ENCODE measurements around the gene GLYATL1B. TPM values are rescaled to one million over a fixed set of nuclear protein-coding genes. Genes with fewer than 3 reads are reported as not detected.

GLYATL1B gene
- total RNA-seq, result not detected in 2 replicates

DNA sequence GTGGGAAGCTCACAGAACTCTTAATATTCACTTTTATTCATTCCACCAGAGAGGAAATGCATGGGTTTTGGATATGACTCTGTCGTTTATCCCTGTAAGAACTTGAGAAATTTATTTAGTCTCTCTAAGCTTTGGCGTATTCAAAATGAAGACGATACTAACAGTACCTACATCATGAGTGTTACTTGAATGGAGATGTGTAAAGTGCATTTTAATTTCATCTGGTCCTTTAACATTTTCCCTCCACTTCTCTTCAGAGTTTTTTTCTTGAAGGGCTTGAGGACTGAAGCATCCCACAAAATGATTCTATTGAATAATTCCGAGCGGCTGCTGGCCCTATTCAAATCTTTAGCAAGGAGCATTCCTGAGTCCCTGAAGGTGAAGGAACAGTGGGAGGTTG, at the start of gene GLYATL1B:
GLYATL1B (plus strand) TSS at position 301 of the 400 bp plus-strand sequence; CDS start at position 301, 0 bp downstream.

DNA sequence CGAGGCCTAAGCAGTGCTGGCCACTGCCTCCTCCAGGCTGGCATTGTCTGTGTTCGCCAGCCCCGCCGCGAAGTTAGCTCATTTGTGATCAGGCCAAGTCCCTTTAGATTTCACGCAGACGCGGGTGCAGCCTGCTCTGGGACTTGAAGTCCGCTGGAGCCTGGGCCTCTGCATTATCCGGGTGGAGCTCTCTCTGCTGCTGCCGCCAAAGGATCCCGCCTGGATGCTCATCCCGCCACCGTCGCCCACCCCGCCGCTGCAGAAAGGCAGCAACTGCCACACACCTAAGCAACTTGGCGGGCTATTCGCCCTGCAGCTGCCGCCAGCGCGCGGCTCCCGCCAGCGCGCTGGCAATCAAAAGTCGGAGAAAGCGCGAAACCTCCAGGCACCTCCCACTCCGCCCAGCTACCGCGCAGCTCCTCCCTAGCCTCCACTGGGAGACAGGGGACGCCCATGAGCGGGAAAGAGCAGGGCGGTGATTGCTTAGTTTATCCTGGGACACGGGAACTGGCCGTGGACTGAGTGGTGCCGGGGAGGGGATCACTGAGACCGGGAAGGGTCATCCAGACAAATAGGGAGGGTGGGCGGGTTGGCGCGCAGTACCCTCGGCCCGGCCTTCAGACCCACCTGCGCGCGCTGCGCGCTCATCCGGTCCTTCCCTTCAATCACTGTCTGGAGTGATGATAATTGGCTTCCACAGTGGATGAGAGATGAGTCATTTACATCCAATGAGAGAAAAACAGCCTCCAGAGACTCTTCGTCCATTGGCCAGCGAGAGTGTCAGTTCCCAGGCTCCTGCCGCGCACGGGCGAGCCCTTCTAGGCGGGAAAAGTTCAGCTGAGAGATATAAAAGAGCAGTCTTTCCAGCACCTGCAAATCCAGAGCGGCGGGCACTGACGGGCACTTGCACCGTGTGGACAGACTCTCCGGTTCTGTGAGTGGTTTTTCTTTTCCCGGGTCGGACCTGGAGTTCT, 20.5 kb downstream of the GLYATL1B start, which contains the start of gene FAM111B:
FAM111B (plus strand) TSS at position 875 of the 974 bp plus-strand sequence. CDS start 2,389 bp downstream, outside the sequence.

DNA sequence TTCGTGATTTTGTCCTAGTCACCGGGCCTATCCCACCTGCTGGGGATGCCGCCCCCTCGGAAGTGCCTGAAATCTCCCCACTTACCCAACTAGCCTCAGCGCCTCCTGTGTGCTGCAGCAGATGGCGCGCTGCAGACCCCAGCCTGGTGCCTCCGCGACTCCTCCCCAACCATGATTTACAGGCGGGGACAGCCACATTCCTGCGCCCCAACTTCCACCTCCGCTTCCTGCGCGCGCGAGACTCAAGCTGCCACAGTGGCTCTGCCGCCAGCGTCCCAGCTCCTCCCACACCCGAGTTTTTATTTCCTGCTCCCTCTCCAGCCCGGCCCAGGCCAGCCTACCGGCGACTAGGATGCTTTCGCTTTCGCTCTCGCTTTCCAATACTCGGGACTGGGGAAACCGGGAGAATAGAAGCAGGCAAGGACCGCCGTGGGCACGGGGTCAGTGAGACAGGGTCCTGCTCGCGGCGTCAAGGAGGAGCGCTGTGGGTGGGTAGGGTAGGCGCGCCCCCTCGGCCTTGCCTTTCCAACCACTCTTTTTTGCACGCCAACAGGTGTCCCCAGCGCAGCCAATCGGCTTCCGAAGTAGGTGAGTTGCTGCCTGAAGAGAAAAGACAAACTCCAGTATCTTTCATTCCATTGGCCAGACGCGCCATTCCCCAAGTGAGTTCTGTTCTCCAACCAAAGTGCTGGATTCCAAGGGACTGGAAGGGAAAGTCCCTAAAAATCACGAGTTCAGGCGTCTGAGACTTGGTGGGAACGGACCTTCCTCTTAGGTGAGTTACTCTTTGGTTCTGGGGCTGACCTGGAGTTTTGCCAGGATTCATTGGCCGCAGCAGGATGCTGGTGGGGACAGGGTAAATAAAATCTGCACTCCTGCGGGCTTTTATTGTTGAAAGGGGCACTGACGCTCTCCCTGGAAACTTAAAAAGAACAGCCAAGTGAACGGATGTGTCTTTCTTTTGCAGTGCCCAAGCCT, 56.7 kb downstream of the GLYATL1B start, which contains the start of gene FAM111A:
FAM111A (plus strand) TSS at position 327 of the 978 bp plus-strand sequence. CDS start 6,017 bp downstream, outside the sequence.

Other genes with a start within 250 kb of the GLYATL1B start
- not detected in 2 replicates for gene GLYATL2, start 241.6 kb upstream of the GLYATL1B start, total RNA-seq
- not detected in 2 replicates for gene GLYATL1, start 146.8 kb upstream of the GLYATL1B start, total RNA-seq
- 11.2 and 12.8 TPM in 2 replicates for gene FAM111B, start 20.9 kb downstream of the GLYATL1B start, total RNA-seq
- gene FAM111A, start 56.5 kb downstream of the GLYATL1B start, total RNA-seq, result 50.9 and 56.6 TPM in 2 replicates
- gene DTX4, start 85.8 kb downstream of the GLYATL1B start, total RNA-seq, result 0.40 and 1.1 TPM in 2 replicates
- not detected in 2 replicates for gene MPEG1, start 126.6 kb downstream of the GLYATL1B start, total RNA-seq

Data from mammary microvascular endothelial cell (primary cell).